IPS-NIHi7 (cell line): ENCODE data around the gene SORBS2.

Source experiments
- DNase-seq: peaks from one replicate; pipeline ENCODE4 v3.0.0; 2012; ENCODE audit warnings: mixed read lengths; ENCODE audit errors: extremely low spot score

The SORBS2 gene

DNA sequence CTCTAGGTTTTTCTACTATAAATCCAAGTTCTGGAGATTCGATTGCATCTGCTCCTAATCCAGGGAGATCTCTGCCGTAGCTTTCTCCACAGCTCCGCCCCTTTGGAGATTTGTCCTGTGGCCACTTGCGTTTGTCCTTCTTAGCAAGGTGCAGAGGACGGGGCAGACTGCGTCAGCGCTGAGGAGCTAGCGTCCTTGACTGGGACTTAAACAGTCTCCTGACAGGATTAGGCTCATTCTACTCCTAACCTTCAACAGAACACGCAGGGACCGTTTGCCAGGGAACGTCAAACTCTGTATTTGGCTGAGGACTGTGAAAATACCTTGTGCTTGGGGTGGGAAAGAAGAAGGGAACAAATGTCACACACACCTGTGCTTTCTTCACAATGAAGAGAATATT lies 38.6 kb downstream of the SORBS2 start:
- DNase-seq, result no peak

DNA sequence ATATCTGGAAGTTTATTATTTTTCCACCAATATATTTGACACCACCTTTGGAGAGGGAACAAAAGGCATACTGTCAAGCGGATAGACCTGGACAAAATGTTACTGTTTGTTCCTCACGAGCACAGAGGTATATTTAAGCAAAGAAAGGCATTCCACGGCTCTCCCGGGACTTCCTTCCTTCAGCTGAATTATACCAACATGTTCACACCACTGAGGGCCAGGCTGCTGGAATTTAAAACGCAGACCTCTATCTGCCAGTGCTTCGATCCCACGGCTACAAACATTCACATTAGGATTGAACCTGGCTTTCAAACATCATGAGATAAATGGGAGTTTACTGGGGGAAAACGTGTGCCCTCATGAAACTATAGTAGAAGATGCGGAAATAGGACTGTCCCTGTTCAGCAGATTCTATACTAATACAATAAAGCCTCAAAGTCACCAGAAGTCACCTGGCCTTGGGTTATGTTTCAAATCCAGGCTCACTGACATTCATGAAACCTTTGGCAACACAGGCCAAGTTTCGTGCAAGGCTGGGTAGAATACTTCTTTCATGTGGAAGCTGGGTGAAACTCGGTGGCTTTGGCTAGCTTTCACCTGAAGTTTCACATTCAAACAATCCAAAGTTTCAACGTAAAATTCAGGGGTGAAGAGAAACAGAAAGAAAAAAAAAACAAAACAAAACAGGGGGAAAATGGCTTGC lies 39.5 kb downstream of the SORBS2 start:
- no peak for DNase-seq

DNA sequence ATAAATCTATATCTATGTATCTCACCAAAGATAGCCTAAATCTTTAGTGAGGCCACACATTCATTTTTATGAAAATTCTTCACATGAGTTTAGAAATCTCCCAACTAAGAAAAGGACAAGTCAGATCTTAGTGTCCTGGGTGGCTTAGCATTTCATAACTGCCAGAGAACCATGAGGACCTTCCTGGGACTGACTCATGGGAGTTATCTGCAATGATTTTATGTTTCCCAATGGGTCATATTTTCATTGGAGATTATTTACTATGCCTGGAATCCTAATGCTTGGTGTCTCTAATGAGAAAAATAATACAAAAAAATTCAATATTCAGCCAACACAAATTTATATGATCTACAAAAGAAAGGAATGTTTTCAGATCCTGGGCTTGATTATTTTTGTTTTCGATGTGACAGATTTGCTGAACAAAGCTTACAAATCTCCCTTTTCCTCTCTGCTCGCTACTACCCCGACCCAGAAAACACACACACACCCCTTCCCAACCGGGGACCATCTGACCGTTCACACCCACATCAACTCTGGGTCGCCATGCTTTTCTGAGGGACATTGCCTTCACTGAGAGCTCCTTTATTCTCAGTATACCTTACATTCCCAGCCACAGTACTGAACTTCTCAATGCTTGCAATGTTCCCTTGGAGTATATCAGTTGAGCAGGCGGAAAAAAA lies 40.1 kb downstream of the SORBS2 start:
- DNase-seq, result no peak

DNA sequence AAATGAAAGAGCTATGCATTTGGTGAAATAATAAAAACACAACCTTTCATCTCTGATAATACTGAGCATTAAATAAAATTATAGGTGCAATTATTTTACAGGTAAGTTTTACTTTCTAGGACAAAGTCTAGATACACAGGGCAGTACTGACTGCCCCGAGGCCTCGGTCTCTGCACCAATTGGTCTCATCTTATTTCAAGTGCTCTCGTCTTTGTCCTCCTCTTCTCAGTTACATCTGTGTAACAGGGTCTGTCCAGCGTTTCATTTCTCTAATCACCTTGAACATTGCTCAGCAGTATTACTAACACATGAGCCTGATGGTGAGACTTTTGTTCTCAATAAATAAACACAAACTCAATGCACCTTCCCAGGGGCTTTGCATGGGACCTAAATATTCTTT lies 44.5 kb downstream of the SORBS2 start:
- no peak for DNase-seq

DNA sequence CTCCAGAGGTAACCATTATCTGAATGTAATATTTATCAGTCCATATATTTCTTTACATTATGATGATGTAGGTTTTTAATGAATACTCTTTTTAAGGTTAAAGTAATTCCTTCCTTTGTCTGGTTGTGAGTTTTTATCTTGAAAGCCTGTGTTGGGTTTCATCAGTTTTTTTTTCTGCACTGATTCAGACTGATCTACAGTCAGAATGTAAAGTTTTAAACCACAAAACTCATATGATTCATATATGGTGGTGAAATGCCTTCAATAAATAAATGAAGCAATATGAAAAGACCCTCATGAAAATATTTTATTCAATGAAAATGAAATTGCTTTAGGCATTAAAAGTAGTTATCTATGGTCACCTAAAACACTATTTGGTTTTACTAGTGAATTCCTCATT lies 47.1 kb downstream of the SORBS2 start:
- DNase-seq, result no peak

DNA sequence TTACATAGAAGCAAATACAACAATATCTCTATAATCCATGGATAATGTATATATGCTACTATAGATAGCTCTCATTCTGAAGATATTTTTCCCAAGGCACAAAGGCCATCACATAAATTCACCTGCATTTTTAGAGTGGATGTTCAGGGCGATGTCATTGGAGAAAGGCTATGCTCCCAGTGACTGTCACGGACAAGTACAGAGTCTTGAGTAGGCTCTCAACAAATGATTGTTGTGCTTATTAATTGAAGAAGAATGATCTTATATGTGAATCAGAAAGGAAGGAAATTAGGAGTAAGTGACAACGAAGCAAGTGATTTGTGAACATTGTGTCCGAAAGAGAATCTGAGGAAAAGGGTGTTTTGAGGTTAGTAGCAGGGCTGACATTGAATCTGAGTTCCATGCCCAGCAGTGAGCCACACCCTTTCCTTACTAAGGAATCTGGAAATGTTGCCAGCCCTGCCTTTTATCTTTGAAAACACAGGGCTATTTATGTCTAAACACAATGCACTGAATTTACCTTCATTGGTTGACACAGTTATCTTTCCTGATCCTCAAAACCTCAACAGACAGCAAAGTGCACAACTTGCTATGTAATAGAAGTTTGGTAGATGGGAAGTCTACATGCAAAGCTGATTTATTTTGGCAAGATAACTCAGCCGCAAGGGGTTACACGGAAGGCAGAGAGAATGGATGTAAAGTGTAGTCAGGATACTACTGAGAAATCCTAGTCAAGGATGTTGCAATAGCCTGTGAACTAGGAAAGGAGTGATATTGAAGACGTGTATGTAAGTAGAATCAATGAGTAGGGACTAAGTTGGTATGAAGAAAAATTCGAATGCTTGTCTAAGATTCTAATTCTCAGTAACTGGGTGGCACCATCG lies 50.4 kb downstream of the SORBS2 start:
- no peak for DNase-seq

DNA sequence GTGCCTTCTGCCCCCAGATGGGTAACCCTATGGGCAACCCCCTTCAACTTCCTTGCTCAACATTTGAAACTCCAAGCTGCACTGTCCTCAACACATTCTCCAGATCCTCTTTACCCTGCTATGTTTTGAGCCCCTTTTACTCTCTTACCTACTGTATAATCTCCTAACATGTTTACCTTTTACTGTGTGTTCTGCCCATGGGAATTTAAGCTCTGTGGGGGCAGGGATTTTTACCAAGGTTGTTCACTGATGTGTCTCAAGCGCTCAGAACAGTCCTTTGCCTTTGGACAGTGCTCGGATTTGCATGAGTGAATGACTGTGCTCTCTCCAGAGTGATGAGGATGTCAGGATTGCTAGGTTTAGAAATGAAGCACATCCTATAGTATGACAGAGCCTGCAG lies 53.2 kb downstream of the SORBS2 start:
- no peak for DNase-seq

DNA sequence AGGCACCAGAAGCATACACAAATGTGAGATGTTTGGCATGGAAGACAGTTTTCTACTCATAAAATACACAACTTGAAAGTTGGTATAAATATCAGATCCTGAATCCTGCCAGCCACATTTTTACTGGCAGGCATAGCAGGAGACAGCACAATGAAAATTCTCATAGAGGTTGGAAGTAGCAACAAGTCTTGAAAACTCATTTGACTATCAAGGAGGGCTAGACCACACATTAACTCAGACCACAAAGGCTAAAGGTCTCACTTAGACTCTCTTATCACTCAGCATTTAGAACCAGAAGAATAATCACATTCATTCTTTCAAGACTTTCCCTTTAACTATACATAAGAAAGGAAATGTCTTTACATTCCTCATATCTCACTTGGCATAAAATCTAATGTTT lies 56.5 kb downstream of the SORBS2 start:
- no peak for DNase-seq

DNA sequence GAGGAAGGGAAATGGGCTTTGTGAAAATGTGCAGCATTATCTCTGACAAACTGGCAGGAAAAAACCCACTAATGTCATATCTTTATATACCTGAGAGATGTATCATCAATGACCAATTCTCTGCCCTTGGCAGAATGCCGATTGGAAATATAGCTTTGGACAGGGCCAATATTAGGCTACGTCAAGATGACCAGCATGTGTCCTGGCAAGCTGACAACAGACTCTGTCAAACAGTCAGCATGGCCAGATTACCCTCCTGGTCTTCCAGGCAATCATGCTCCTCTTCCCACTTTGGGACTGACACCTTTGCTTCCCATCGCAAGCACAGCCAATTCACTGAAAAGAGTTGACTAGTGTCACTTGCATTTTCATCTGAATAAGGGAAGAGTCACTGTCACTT lies 57.0 kb downstream of the SORBS2 start:
- DNase-seq, result no peak

DNA sequence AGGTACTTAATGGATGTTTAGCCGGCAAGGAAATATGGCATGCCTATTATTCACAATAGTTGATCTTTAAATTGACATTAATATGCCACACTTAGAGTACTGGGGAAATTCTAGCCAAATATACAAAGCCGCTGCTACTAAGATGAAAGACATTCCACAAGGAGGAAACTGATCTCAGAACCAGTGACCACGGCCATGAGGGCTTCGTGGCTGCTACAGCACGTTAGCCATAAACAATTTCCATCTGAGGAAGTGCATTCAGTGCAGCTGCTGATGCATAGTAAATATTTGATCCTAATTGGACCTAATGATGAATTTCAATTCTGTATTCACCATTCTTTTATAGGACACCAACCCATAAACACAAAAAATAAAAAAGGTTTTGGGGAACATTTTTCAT lies 59.1 kb downstream of the SORBS2 start:
- DNase-seq, result no peak

DNA sequence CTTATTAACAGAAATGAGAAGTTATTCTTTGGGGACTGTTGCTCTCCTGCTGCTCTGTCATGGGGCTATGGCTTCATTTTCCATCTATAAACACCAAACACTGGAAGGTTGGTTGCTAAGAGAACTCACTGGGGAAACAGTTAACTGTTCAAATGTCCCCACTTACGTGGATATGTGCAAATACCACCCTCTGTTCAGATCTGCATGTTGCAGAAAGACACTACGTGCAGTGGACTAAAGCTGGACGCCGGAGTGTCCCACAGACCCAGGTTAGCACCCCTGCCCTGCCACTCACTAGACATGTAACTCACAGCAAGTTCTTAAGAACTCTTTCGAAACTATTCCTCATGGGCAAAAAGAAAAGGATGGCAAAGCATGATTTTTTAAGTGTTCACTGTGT lies 62.1 kb downstream of the SORBS2 start:
- DNase-seq, result no peak

DNA sequence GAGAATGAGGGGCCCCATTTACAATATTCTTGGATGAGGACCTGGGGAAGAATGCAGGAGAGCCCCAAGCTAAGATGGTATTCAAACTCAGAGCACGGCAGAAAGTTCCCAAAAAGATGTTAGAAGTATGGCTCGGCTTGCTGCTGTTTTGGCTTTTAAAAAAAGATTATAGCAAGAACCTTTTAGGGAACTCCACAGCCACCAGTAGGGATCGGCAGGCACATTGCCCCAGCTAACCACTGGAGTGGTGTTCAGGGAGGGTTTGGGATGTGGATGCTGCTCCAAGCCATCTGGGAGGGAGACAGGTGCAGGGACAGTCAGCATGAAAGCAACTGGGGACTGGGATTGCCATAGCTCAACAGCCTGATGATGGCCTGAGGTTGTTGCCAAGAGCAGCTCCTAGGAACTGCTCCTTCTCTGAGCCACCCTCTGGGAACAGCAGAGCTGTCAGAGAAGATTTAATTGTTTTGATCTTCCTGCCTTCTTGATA lies 63.0 kb downstream of the SORBS2 start:
- DNase-seq, result no peak

DNA sequence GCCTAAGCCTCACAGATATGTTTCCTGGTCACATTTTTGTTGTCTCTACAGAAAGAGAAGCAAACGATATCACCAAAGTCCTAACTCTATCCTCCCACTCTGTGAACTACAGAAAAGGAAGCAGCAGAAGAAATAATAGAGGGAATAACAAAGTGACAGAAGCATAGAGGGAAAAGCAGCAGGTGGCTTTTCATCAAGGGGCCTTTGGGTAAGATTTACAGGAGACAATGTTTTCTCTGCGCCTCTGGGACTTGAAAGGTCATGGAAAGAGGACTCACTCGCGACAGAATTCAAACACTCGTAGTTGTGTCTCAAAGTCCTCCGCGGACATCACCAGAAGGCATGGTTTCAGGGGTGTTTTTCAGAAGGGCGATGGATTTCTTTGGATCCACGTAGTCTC lies 66.1 kb downstream of the SORBS2 start:
- DNase-seq, result no peak

DNA sequence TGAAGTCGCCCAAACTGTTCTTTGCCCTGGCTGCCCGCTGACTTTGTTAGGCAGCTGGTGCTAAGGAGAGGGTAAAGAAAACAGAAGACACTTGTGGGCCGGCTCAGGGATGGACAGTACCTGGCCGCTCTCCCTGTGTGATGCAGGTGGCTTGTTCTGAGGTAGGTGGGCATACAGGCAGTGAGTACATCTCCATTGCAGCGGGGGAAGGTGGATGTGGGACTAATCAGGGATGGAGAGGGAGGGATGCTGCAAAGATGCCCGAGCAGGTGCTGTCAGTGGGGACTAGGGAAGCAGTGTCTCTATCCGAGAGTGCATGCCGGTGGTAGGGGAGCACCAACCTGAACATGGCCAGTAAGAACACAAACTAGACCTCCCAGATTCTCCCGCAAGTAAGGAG lies 67.0 kb downstream of the SORBS2 start:
- no peak for DNase-seq

DNA sequence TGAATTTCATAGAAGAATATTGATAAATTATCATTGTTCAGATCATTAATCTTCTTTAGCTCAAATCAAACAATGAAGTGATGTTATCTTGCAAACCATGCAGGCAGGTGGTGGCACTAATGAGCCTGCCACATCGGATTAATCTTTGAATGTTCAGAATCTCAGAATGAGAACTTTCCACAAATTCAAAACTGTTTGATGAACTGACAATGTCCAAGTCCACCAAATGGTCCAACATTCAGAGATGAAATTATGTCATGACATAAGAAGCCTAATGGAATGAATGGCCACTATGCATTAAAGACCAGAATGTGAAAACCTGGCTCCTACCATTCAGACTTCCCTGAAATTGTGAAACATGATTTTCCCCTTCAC lies 67.5 kb downstream of the SORBS2 start:
- no peak for DNase-seq

DNA sequence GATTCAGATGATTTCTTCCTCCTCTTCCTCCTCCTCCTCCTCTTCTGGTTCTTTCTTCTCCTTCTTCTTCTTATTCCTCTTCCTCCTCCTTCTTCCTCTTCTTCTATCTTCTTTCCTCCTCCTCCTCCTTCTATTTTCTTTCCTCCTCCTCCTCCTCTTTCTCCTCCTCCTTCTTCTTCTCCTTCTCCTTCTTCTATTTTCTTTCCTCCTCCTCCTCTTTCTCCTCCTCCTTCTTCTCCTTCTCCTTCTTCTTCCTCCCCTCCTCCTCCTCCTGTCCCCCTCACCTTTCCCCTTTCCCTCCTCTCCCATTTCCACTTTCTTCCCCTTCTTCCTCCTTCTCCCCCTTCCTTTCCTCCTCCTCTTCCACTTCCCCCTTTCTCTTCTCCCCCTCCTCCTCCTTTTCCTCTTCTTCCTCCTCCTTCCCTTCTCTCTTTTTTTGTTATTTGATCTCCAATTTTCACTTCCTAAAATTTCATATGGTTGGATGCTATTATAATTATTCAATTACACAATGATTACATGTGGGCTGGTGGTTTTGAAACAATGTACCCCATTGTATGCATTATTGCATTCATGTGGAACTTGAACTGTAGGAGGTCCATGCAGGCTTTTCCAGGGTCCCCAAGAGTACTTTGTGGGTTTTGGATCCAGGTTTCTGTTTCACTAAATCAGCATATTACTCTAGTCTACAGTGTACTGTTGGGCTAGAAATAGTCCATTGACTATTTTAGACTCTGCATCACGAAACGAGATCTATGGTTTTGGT lies 68.1 kb downstream of the SORBS2 start:
- no peak for DNase-seq

DNA sequence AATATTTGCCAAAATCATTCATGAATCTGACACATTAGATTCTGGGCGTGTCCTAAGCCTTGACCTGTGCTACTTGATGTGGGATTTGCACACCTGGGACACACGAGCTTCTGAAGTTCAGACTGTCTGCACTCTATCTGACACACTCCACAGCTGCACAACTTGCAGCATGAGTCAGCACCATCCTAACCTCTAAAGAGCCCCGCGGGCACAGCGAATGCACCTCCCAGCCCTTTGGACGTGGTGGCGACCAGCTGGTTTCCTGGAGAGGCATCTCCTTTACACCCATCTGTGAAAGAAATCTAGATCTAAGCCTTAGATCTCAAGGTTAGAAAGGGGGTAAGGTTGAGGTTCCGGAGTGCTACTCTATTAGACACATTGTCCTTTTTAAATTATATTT lies 69.2 kb downstream of the SORBS2 start:
- DNase-seq, result no peak

DNA sequence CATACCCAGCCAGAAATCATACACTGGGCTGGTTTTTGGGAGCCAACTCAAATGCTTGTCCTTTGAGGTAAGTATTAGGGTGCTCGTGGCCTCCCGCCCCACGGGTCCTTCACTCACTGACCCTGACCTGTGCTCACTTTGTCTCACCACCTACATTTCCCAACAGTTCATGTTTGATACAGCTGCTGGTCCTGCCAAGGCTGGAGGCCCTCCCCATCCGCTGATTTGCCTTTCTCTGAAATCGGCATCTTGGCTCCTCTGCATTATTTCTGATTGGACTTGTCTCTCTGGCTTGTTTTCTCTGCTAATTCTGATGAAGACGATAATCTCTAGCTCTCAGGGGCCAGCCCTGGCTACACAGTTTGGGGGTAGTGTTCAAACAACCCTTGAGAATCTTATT lies 70.2 kb downstream of the SORBS2 start:
- DNase-seq, result no peak

DNA sequence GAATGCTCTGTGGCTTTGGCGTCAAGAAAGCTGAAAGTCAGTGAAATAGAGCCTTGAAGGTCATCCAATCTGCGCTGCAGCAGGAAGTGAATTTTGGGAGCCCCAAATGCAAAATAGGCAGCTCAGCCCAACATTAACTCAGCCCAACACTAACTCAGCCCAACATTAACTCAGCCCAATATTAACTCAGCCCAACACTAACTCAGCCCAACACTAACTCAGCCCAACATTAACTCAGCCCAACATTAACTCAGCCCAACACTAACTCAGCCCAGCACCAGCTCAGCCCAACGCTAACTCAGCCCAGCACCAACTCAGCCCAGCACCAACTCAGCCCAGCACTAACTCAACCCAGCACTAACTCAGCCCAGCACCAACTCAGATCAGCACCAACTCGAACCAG lies 71.5 kb downstream of the SORBS2 start:
- no peak for DNase-seq

DNA sequence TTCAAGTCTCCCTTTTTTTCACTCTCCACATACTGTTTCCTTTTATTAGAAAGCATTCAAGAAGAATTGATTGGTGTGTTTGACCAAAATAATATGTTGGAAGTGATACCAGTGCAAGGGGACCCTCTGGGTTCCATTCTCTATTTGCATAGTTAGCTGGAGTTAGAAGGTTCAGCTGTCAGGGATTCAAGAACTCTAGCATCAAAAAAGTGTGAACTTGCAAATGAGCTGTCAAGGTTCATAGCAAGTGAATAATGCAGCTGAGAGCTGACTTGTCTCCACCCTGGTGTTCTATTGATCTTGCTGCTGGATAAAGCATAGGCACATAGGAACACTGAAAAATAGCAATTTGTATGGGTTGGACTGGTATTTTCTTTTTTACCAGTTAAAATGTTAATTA lies 73.2 kb downstream of the SORBS2 start:
- DNase-seq, result no peak

DNA sequence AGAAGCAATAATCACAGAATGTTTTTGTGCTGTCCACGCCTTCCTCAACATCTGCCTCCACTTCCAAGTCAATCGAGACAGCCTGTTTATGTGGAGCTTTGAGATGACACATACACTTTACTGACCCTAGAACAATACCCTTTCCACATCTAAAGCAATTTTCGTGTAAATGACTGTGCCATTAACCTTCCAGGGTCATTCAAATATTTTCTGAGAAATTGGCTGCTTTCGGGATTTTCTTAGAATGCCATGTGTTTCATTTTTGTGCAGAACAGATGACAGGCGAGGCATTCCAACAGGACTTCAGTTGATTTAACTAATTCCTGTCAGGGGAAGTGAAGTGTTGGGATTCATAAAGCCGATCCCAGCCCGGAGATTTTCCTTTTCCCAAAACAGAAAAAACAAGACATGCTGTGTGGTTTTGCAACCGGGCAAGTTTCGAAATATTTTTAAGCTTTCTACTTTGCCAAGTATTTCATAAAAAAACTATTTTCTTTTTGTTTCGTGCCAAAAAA lies 73.9 kb downstream of the SORBS2 start:
- no peak for DNase-seq
